Vagina (tissue), 2 donors: Measurements from ENCODE around the gene CHRNA4.

Experiments used
- CTCF ChIP-seq, 3 experiments: fragments of 450-650 bp in 2 of 3; fragments of 200-600 bp in 1 of 3; sonication (generic) in 1 of 3; IDR thresholded peaks; one replicate each; pipeline ENCODE4 v1.5.1; 2017 to 2019; ENCODE audit warnings: antibody characterized with exemption in 3 of 3, mild to moderate bottlenecking in 2 of 3, moderate library complexity in 2 of 3
- POLR2A ChIP-seq, 2 donors: fragments of 450-650 bp; IDR thresholded peaks; one replicate each; pipeline ENCODE4 v1.6.1; 2017; ENCODE audit warnings: antibody characterized with exemption in 2 of 2, mild to moderate bottlenecking in 2 of 2, moderate library complexity in 2 of 2
- POLR2AphosphoS5 ChIP-seq, 2 donors: sonication (generic); formaldehyde crosslinking; IDR thresholded peaks; one replicate each; pipeline ENCODE4 v1.9.0; 2017; ENCODE audit warnings: antibody characterized with exemption in 2 of 2, mild to moderate bottlenecking in 2 of 2, low read depth in 1 of 2; ENCODE audit not compliant: insufficient read depth in 1 of 2

- TF ChIP-seq CTCF (IDR thresholded peaks at IDR 0.05) (no peak), POLR2A (IDR thresholded peaks at IDR 0.05) (no peak), POLR2AphosphoS5 (IDR thresholded peaks at IDR 0.05; ENCODE audit: insufficient read depth in 1 of 2, low read depth in 1 of 2) (no peak)
Observed at GRCh38 chr20:63385819-63386218, 24.7 kb upstream of the CHRNA4 start.
